Prostate gland (tissue), 2 donors: ENCODE results near the gene GPR161.

Experiments
- CTCF ChIP-seq, 4 experiments: fragments of 200-600 bp in 2 of 4; fragments of 450-650 bp in 2 of 4; sonication (generic) in 2 of 4; IDR thresholded peaks; 1 replicate in 3 of 4; 2 replicates in 1 of 4; pipeline ENCODE4 v1.5.1; 2016 to 2019; ENCODE audit warnings: antibody characterized with exemption in 4 of 4, mild to moderate bottlenecking in 2 of 4, moderate library complexity in 2 of 4
- POLR2AphosphoS5 ChIP-seq: sonication (generic); formaldehyde crosslinking; IDR thresholded peaks from one replicate; pipeline ENCODE4 v1.6.1; 2017; ENCODE audit warnings: antibody characterized with exemption

GRCh38 chr1:168116327-168116799 is 20.4 kb downstream of the GPR161 start:
- TF ChIP-seq POLR2AphosphoS5 (no peak), CTCF (IDR thresholded peaks at IDR 0.05) (no peak)
